GM10847 (cell line): ENCODE data around the gene C2orf68.

Source experiments
- POLR2A ChIP-seq: IDR thresholded peaks from 2 replicates; pipeline ENCODE4 v1.6.1; 2011; ENCODE audit not compliant: insufficient read length; ENCODE audit errors: extremely low read depth

C2orf68 gene

DNA sequence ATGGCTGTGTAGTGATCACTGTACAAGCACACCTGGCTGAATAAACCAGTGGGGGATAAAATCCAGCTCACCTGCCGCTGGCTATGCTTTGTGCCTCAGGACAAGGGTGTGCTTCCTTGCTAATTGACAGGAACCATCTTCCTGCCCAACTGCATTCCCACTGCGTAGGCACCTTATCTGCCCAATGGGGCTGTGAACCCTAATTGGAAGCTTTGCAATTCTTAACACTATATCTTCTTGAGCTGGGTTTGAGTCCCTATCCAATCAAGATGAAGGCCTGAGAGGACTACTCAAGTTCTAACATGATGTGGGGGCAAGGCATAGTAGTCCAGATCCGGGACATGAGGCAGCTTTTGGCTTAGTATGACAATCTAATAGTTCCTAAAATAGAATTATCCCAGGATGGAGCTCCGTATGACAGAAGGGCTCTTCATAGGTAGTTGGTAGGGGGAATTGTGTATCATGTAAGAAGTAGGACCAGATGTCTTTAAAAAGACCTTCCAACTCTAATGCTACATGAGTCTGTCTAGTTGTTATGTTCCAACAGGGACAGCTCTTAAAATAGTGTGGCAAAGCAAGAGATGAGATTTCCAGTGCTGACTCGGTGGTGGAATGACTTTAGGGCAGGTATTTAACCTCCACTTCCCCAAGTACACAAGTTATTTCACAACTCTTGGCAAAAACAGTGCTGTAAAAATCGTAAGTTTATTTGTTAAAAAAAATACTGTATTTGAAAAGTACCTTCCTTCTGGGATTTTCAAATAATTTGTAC is 7.1 kb downstream of the C2orf68 start:
- no peak for TF ChIP-seq POLR2A

DNA sequence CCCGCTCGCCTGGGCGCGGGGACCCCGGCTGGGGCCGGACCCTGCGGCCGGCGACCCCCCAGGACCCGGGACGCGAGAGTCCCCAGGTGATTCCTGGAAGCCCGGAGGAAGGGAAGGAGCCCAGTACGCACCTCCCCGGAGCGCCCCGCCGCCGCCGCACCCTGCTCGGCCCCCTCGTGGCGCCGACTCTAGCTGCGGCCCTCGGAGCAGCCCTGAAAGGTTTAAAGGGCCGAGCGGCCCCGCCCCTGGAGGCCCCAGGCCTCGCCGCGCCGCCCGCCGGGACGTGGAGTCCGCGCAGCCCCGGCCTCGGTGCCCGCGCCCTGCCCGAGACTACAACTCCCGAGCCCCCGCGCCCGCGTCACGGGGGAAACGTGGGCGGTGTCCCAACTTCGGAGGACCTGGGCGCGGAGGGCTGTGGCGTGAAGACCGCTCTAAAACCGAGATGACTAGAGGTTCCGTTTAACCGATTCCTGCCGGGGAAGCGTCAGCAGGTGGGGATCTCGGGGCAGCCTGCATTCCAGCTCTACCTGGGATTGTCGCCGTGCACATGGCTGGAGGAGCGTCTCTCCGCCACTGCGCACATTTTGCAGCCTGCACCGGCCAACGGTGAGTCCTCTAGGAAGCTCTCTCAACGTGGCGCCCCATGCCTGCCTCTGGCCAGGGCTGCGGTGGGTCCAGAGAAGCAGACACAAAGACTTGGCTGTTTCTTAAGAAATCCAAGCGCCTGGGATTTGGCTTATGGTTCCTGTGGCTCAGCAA is 9.2 kb downstream of the C2orf68 start, which contains the start of gene TMEM150A:
TSS of gene TMEM150A (minus strand) at position 223 of the 759 bp plus-strand sequence. CDS start 750 bp downstream, outside the sequence.
- TF ChIP-seq POLR2A: peak; percentile 20

DNA sequence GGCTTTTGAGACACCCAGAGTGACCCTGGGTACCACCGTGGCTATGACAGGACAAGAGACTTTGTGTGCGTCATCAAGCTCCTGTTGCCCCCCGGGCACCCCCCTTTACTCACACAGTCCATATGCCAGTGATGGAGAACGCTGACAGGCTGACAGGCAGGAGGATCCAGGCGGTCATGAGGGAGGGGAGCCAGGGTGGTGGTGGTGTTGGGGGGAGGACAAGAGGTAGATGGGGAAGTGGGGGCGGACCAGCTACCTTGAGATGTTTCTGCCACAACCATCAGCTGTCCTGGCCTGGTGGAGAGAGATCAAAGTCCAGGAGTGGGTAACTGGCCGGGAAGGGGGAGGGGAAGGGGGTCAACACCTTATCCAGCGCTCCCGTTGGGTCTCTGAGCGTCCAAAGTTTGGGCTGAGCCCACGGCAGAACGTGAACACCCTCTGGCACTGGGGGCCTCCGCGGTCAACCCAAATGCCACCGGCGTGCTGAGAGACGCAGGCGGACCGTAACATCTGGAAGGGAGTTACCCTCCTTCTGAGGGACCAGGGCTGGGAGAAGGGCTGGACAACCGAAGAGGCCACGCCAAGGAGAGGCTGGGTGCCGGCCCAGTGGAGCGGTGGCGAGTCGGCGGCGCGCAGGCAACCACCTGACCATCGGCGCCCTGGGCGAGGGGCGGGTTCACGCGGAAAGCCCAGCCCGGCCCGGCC is 9.9 kb downstream of the C2orf68 start:
- TF ChIP-seq POLR2A: no peak

DNA sequence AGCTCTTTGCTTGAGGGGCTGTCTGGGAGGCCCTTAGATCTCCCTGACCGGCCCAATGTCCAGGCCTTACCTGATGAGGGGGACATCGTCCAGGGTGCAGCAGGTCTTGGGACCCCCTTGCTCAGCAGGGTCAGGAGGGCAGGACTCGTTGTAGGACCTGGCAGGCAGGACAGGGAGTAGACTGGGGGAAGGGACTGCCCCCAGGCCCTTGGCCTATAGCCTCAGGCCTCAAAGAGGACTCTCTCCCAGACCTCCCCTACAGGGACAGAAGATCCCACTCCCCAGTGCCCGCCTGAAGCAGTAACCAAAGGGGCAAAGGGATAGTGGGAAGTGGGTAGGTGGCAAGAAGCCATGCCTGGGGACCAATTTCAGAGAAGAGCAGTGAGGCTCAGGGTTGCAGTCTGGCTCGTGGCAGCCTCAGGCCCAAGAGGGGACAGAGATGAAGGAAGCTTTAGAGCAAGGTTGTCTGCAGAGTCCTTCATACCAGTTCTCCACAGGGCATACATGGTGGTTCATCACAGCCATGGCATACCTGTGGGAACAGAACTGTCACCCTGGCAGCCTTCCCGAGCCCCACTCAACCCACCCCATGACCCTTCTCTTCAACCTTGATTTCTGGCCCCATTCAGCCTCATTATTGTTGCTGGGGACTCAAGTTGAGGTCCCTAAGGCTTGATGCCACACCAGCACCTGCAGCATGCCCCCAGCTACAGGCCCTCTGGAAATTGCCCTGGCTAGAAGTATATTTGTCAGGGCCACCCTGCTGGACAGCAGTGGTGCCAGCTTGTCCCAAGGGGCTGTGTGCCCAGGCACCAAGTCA is 10.7 kb downstream of the C2orf68 start:
- TF ChIP-seq POLR2A: no peak

DNA sequence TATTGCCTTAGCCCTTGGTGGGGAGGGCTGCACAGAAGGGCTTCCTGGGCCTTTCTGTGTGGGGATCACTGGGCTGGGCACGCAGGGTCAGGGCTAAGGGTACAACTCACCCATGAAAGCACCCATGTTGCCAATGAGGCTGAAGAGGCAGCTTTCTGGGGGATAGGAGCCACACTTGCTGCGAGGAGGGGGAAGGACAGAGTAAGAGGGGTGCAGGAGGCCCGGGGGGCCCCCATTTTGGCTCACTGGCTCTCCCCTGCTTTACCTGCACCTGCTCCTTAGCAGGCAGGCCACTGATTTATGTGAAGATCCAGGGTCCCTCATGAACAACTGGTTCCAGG is 11.7 kb downstream of the C2orf68 start:
- no peak for TF ChIP-seq POLR2A

DNA sequence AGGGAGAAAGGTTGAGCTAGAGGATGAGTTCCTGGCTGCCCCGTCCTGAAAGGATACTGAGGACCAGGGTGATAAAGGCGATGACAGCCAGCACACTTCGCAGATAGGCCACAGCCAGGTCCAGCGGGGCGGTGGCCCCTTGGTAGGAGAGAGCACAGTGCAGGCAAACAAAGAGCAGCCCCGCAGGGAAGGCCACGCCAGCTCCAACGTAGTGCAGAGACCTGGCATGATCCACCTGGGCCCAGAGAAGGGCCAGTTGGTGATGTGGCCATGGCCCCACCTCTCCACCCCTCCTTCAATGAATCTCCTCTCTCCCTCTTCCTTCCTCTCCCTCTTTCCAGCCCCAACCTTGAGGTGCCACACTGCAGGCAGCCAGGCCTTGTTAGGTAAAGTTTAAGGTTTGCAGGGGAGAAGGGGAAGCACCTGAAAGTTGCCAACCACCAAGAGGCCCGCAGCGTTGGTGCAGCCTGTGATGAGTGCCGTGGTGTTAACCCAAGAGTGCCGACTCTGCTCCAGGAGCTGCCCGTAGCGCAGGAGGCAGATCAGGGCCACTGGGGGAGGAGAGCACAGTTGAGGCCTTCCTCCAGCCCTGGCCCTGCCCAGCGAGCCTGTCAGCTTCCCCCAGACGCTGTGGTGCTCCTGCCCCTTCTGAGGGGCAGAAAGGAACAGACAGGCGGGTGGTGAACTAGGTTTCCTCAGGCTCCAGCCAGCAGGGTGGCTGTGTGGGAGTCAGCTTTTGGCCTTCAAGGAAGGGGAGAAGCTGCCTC is 12.2 kb downstream of the C2orf68 start:
- no peak for TF ChIP-seq POLR2A

GRCh38 chr2:85598594-85599340 is 13.1 kb downstream of the C2orf68 start:
- TF ChIP-seq POLR2A: no peak

GRCh38 chr2:85597241-85597640 is 14.6 kb downstream of the C2orf68 start:
- no peak for TF ChIP-seq POLR2A

- no peak for TF ChIP-seq POLR2A
Observed at GRCh38 chr2:85596486-85597143, 15.3 kb downstream of the C2orf68 start.

DNA sequence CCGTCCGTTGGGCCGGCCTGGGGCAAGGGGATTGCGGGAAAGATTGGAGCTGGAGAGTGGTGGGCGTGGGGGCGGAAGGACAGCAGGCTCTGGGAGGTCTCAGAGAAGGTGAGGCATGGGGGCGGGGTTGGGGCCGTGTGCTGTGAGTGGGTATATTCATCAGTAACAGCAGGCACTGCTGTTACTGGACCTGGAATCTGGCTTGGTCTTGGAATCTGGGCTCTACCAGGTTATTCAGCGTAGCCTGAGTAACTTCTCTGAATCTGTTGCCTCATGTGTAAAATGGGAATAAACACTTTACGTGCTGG is 15.9 kb downstream of the C2orf68 start:
- TF ChIP-seq POLR2A: no peak

GRCh38 chr2:85595301-85596025 is 16.4 kb downstream of the C2orf68 start, which contains the start of gene RNF181:
Gene RNF181, plus strand, starts transcription at chr2:85595745. Its CDS starts 19 bp downstream, at chr2:85595764.
- peak; percentile 79 for TF ChIP-seq POLR2A

DNA sequence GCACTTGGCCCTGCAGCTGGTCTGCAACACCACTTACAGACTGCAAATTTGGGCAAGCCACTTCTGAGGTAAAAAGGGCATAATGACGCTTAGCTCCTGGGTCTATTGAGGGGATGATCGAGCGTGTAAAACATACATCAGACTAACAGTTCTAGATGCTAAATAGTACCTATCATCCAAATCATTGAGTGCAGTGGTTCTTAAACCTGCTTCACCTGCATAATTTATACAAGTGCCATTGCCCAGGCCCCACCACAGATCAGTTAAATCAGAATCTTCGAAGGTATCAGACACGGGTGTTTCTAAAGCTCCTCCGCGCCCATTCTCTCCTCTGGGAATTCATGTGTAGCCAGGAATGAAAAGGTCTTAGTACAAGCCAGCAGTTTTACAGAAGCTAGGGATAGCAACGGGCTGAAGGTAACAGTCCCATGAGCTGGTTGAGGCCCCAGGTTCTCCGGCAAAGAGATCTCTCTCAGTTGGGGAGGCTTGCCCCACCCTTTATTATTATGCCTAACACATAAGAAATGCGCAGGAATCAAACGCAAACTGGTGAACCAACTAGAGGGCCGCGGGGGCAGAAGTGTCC is 17.1 kb downstream of the C2orf68 start:
- no peak for TF ChIP-seq POLR2A

DNA sequence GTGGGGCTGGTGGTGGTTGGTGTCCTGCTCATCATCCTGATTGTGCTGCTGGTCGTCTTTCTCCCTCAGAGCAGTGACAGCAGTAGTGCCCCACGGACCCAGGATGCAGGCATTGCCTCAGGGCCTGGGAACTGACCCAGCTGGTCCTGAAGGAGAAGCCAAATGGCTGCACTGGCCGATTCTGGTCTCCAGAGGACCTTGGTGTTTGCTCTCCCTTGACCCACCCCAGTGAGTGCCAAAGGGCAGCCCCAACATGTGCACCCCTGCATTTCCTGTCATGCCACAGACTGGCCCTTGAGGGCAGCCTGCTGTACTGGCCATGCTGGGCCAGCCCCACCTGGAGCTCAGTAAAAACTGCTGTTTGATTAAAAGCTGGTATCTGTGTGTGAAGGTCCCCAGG is 18.8 kb downstream of the C2orf68 start:
- no peak for TF ChIP-seq POLR2A
